ENCODE data around the gene AQP9.

The AQP9 gene

GRCh38 chr15:58119016-58119415, 19.2 kb upstream of the AQP9 start:
- no peak for TF ChIP-seq SIN3A (IDR thresholded peaks at IDR 0.05; ENCODE audit: borderline replicate concordance, insufficient read depth, low read length)
- no peak for TF ChIP-seq FOXP2 (optimal IDR thresholded peaks at IDR 0.05; ENCODE audit: borderline replicate concordance, extremely low read depth, extremely low read length, insufficient read depth)
- no peak for TF ChIP-seq REST (IDR thresholded peaks at IDR 0.05; ENCODE audit: insufficient read depth in 1 of 2, low read depth in 2 of 2, low read length in 2 of 2)
- TF ChIP-seq TAF1 (IDR thresholded peaks at IDR 0.05; ENCODE audit: borderline replicate concordance, insufficient read depth, low read length) = no peak
- no peak for TF ChIP-seq POLR2AphosphoS5 (IDR thresholded peaks at IDR 0.05; ENCODE audit: low read depth, low read length)

GRCh38 chr15:58124585-58124984, 13.6 kb upstream of the AQP9 start:
- TF ChIP-seq SIN3A (IDR thresholded peaks at IDR 0.05; ENCODE audit: borderline replicate concordance, insufficient read depth, low read length) (no peak), TAF1 (IDR thresholded peaks at IDR 0.05; ENCODE audit: borderline replicate concordance, insufficient read depth, low read length) (no peak)

- TF ChIP-seq FOXP2 (optimal IDR thresholded peaks at IDR 0.05; ENCODE audit: borderline replicate concordance, extremely low read depth, extremely low read length, insufficient read depth) (no peak), POLR2AphosphoS5 (IDR thresholded peaks at IDR 0.05; ENCODE audit: low read depth, low read length) (no peak), REST (IDR thresholded peaks at IDR 0.05; ENCODE audit: insufficient read depth in 1 of 2, low read depth in 2 of 2, low read length in 2 of 2) (no peak), SIN3A (IDR thresholded peaks at IDR 0.05; ENCODE audit: borderline replicate concordance, insufficient read depth, low read length) (no peak), TAF1 (IDR thresholded peaks at IDR 0.05; ENCODE audit: borderline replicate concordance, insufficient read depth, low read length) (no peak)
Observed at GRCh38 chr15:58125333-58125732, 12.8 kb upstream of the AQP9 start.

GRCh38 chr15:58134886-58135285, 3.3 kb upstream of the AQP9 start:
- TF ChIP-seq SIN3A (IDR thresholded peaks at IDR 0.05; ENCODE audit: borderline replicate concordance, insufficient read depth, low read length) (no peak), POLR2AphosphoS5 (IDR thresholded peaks at IDR 0.05; ENCODE audit: low read depth, low read length) (no peak), FOXP2 (optimal IDR thresholded peaks at IDR 0.05; ENCODE audit: borderline replicate concordance, extremely low read depth, extremely low read length, insufficient read depth) (no peak), REST (IDR thresholded peaks at IDR 0.05; ENCODE audit: insufficient read depth in 1 of 2, low read depth in 2 of 2, low read length in 2 of 2) (no peak), TAF1 (IDR thresholded peaks at IDR 0.05; ENCODE audit: borderline replicate concordance, insufficient read depth, low read length) (no peak)

GRCh38 chr15:58135511-58136174, 2.5 kb upstream of the AQP9 start:
- TF ChIP-seq REST (IDR thresholded peaks at IDR 0.05; ENCODE audit: insufficient read depth in 1 of 2, low read depth in 2 of 2, low read length in 2 of 2) (no peak), TAF1 (IDR thresholded peaks at IDR 0.05; ENCODE audit: borderline replicate concordance, insufficient read depth, low read length) (no peak), POLR2AphosphoS5 (IDR thresholded peaks at IDR 0.05; ENCODE audit: low read depth, low read length) (no peak), SIN3A (IDR thresholded peaks at IDR 0.05; ENCODE audit: borderline replicate concordance, insufficient read depth, low read length) (no peak)

Measured in PFSK-1 (cell line).